Neural cell (in vitro differentiated cells): ENCODE results near the gene ZNHIT6. TPM values are rescaled to one million over a fixed set of nuclear protein-coding genes. Genes with fewer than 3 reads are reported as not detected.

ENCODE experiments used
- H2AFZ ChIP-seq: fragments of 200-600, 300-800 bp; sonication (generic), shearing (Covaris generic); 2 replicates; pipeline ENCODE4 v1.6.0; 2014; ENCODE audit warnings: low read depth, mild to moderate bottlenecking, antibody characterized with exemption, low read length, moderate library complexity
- H3F3A ChIP-seq: fragments of 200-600 bp; shearing (Covaris generic); 2 replicates; pipeline ENCODE4 v1.6.1; 2016; ENCODE audit warnings: mild to moderate bottlenecking, moderate library complexity, mixed read lengths, antibody characterized with exemption, low read length; ENCODE audit not compliant: insufficient read depth, poor library complexity, severe bottlenecking
- H3K27ac ChIP-seq: fragments of 200-600, 300-800 bp; sonication (generic), shearing (Covaris generic); 2 replicates; pipeline ENCODE4 v1.5.1; 2014; ENCODE audit warnings: mild to moderate bottlenecking, low read length, moderate library complexity
- H3K27me3 ChIP-seq: fragments of 300-800, 200-600 bp; sonication (generic), shearing (Covaris generic); 2 replicates; pipeline ENCODE4 v1.6.0; 2014; ENCODE audit warnings: mild to moderate bottlenecking, low read depth, low read length, moderate library complexity; ENCODE audit not compliant: insufficient read depth
- H3K36me3 ChIP-seq: fragments of 300-800, 200-600 bp; sonication (generic), shearing (Covaris generic); 2 replicates; pipeline ENCODE4 v1.5.1; 2014; ENCODE audit warnings: mild to moderate bottlenecking, antibody characterized with exemption, low read length, moderate library complexity; ENCODE audit not compliant: insufficient read depth
- H3K4me2 ChIP-seq: fragments of 300-800, 200-600 bp; sonication (generic), shearing (Covaris generic); 2 replicates; pipeline ENCODE4 v1.6.0; 2014; ENCODE audit warnings: mild to moderate bottlenecking, low read length
- H3K4me3 ChIP-seq: fragments of 300-800, 200-600 bp; sonication (generic), shearing (Covaris generic); 2 replicates; pipeline ENCODE4 v1.5.1; 2014; ENCODE audit warnings: mild to moderate bottlenecking, low read length, moderate library complexity
- H3K79me2 ChIP-seq: fragments of 200-600 bp; shearing (Covaris generic); replicated peaks from 2 replicates; pipeline ENCODE4 v1.6.0; 2014; ENCODE audit warnings: mild to moderate bottlenecking, low read length, moderate library complexity; ENCODE audit not compliant: insufficient read depth
- H3K9ac ChIP-seq: fragments of 300-800, 200-600 bp; sonication (generic), shearing (Covaris generic); 2 replicates; pipeline ENCODE4 v1.6.1; 2016; ENCODE audit warnings: mild to moderate bottlenecking, low read length, mixed read lengths
- H3K9me2 ChIP-seq: fragments of 200-600 bp; shearing (Covaris generic); 2 replicates; pipeline ENCODE4 v1.6.1; 2016; ENCODE audit warnings: mild to moderate bottlenecking, low read length, mixed read lengths; ENCODE audit not compliant: insufficient read depth
- H3K9me3 ChIP-seq: fragments of 200-600, 300-800 bp; sonication (generic), shearing (Covaris generic); 2 replicates; pipeline ENCODE4 v1.6.1; 2016; ENCODE audit warnings: mild to moderate bottlenecking, mixed run types, low read length, moderate library complexity, mixed read lengths
- H4K20me1 ChIP-seq: fragments of 200-600 bp; shearing (Covaris generic); 2 replicates; pipeline ENCODE4 v1.6.1; 2016; ENCODE audit warnings: mild to moderate bottlenecking, mixed run types; ENCODE audit not compliant: insufficient read depth
- EP300 ChIP-seq: fragments of 450-650 bp; conservative IDR thresholded peaks from 2 replicates; pipeline ENCODE4 v1.6.1; 2014; ENCODE audit warnings: antibody characterized with exemption, mild to moderate bottlenecking, moderate library complexity; ENCODE audit not compliant: poor library complexity, severe bottlenecking
- EZH2 ChIP-seq: fragments of 200-600, 300-800 bp; shearing (Covaris generic), sonication (generic); IDR thresholded peaks from 2 replicates; pipeline ENCODE4 v1.6.1; 2014; ENCODE audit warnings: antibody characterized with exemption, low read length, borderline replicate concordance, mild to moderate bottlenecking; ENCODE audit not compliant: insufficient read depth, poor library complexity, severe bottlenecking
- MXI1 ChIP-seq: fragments of 450-650 bp; conservative IDR thresholded peaks from 2 replicates; pipeline ENCODE4 v1.6.1; 2014; ENCODE audit warnings: antibody characterized with exemption, mild to moderate bottlenecking; ENCODE audit not compliant: poor library complexity, severe bottlenecking
- POLR2AphosphoS5 ChIP-seq: IDR thresholded peaks from 2 replicates; pipeline ENCODE4 v1.6.1; 2012
- RAD21 ChIP-seq: fragments of 450-650 bp; conservative IDR thresholded peaks from 2 replicates; pipeline ENCODE4 v1.6.1; 2014; ENCODE audit warnings: antibody characterized with exemption, mild to moderate bottlenecking, moderate library complexity
- SMC3 ChIP-seq: fragments of 450-650 bp; conservative IDR thresholded peaks from 2 replicates; pipeline ENCODE4 v1.6.1; 2014; ENCODE audit warnings: antibody characterized with exemption, mild to moderate bottlenecking, moderate library complexity; ENCODE audit not compliant: poor library complexity
- TAF1 ChIP-seq: IDR thresholded peaks from 2 replicates; pipeline ENCODE4 v1.6.1; 2012; ENCODE audit warnings: low read depth
- polyA plus RNA-seq: library from polyadenylated mRNA; depleted of rRNA; stranded (reverse); fragments of >200 nt; gene quantifications from 2 replicates; pipeline ENCODE4 v1.2.3, GENCODE V29; 2014
- TF ChIP-seq, protein P1 (sequence below): fragments of 450-650 bp; IDR thresholded peaks from 2 replicates; pipeline ENCODE4 v1.5.1; 2014; ENCODE audit warnings: antibody characterized with exemption, mild to moderate bottlenecking, moderate library complexity; ENCODE audit not compliant: poor library complexity, severe bottlenecking
- TF ChIP-seq, protein P2 (sequence below): IDR thresholded peaks from 2 replicates; pipeline ENCODE4 v1.6.1; 2012; ENCODE audit warnings: borderline replicate concordance

Gene ZNHIT6
- polyA plus RNA-seq, 1 donor from 2014 or later, result 16.6 TPM

DNA sequence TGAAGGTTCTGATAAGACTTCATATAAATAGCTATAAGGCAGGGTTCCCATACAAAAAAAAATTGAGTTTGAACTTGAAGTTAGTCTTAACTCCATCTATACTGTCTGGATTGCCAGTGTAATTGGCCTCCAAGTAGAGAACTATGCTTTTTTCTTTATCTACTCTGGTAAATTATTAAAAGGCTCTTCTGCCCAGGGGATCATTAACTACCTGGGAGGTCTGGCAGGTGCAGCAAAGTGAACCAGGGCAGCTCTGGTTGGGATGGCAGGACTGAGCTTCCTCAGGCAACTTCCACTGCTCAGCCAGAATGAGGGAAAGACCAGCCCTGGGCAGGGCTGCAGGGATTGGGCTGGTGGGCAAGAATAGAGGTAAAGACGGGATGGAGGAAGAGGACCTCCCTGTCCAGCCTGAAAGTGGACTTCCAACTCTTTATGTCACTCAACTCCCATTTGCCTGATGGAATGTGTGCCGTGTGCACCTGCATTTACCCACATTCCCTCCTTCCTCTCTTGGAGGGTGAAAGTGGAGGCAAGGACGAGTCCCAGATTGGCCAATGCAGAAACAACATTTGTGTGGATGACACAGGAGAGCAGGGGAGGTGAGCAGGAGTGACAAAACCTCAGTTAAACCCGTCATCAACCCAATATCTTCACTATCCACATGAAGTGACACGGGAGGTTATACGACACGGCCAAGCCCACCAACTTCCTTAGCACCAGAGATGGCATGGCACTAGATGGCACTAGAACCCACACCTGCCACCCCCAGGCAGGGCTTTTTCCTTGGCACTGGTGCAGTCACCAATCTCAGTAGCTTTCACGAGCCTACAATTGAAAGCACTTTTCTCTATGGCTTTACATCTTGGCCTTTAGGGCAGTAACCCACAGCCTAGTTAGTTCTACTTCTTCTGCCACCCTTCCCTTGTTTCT, 102.5 kb downstream of the ZNHIT6 start:
- no peaks in the 10 kb centered on the region for H3K36me3 ChIP-seq
- no peak overlapping the region for H3K4me2 ChIP-seq
- H3K27me3 ChIP-seq, result no peaks in the 10 kb centered on the region
- no peak overlapping the region for H2AFZ ChIP-seq
- no peak for TF ChIP-seq RAD21
- TF ChIP-seq, protein P1, sequence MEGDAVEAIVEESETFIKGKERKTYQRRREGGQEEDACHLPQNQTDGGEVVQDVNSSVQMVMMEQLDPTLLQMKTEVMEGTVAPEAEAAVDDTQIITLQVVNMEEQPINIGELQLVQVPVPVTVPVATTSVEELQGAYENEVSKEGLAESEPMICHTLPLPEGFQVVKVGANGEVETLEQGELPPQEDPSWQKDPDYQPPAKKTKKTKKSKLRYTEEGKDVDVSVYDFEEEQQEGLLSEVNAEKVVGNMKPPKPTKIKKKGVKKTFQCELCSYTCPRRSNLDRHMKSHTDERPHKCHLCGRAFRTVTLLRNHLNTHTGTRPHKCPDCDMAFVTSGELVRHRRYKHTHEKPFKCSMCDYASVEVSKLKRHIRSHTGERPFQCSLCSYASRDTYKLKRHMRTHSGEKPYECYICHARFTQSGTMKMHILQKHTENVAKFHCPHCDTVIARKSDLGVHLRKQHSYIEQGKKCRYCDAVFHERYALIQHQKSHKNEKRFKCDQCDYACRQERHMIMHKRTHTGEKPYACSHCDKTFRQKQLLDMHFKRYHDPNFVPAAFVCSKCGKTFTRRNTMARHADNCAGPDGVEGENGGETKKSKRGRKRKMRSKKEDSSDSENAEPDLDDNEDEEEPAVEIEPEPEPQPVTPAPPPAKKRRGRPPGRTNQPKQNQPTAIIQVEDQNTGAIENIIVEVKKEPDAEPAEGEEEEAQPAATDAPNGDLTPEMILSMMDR, result no peak
- TF ChIP-seq TAF1, result no peak
- no peak for TF ChIP-seq SMC3
- TF ChIP-seq, protein P2, sequence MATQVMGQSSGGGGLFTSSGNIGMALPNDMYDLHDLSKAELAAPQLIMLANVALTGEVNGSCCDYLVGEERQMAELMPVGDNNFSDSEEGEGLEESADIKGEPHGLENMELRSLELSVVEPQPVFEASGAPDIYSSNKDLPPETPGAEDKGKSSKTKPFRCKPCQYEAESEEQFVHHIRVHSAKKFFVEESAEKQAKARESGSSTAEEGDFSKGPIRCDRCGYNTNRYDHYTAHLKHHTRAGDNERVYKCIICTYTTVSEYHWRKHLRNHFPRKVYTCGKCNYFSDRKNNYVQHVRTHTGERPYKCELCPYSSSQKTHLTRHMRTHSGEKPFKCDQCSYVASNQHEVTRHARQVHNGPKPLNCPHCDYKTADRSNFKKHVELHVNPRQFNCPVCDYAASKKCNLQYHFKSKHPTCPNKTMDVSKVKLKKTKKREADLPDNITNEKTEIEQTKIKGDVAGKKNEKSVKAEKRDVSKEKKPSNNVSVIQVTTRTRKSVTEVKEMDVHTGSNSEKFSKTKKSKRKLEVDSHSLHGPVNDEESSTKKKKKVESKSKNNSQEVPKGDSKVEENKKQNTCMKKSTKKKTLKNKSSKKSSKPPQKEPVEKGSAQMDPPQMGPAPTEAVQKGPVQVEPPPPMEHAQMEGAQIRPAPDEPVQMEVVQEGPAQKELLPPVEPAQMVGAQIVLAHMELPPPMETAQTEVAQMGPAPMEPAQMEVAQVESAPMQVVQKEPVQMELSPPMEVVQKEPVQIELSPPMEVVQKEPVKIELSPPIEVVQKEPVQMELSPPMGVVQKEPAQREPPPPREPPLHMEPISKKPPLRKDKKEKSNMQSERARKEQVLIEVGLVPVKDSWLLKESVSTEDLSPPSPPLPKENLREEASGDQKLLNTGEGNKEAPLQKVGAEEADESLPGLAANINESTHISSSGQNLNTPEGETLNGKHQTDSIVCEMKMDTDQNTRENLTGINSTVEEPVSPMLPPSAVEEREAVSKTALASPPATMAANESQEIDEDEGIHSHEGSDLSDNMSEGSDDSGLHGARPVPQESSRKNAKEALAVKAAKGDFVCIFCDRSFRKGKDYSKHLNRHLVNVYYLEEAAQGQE, result no peak
- TF ChIP-seq MXI1, result no peak
- no peak for TF ChIP-seq EZH2
- TF ChIP-seq EP300, result no peak
- TF ChIP-seq POLR2AphosphoS5, result no peak
- no peak overlapping the region for H3K27ac ChIP-seq
- no peaks in the 10 kb centered on the region for H3K9me3 ChIP-seq
- no peak overlapping the region for H3K9ac ChIP-seq
- H4K20me1 ChIP-seq, result no peaks in the 10 kb centered on the region
- H3K4me3 ChIP-seq, result no peak overlapping the region
- no peaks in the 10 kb centered on the region for H3K79me2 ChIP-seq
- no peaks in the 10 kb centered on the region for H3K9me2 ChIP-seq
- no peaks in the 10 kb centered on the region for H3F3A ChIP-seq

DNA sequence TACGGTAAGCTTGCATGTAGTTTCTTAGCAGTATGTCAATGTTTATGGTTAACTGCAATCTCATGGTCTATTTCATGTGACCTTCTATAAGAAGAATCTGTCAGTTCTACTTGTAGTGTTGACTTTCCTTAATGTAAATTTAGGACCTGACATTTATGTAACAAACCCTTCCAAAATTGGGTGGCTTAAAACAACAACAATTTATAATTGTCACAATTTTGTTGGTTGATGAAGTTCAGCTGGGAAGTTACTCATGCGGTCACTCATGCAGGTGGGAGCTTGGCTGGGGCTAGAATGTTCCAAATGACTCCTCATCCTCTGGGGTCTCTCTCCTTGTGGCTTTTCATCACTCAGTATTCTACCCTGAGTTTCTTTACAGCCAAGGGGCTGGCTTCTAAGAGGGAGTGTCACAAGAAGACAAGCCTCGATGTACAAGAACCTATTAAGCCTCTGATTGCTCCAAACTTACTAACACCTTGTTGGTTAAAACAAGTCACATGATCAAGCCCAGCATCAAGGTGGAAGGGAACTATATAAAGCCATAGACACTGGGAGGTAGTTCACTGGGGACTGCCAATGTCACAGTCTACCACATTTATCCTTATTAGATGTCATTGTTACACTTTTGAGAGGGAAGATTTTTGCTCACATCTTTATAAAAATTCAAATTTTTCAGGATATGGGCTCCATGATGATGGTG, 103.8 kb downstream of the ZNHIT6 start:
- Histone ChIP-seq H3K36me3 (no peaks in the 10 kb centered on the region), H3K4me3 (no peak overlapping the region), H3K9me2 (no peaks in the 10 kb centered on the region), H3K4me2 (no peak overlapping the region), H2AFZ (no peak overlapping the region), H3K27ac (no peak overlapping the region), H3K79me2 (no peaks in the 10 kb centered on the region), H3K27me3 (no peaks in the 10 kb centered on the region), H3F3A (no peaks in the 10 kb centered on the region), H3K9ac (no peak overlapping the region), H3K9me3 (no peaks in the 10 kb centered on the region), H4K20me1 (no peaks in the 10 kb centered on the region)
- TF ChIP-seq RAD21, result no peak
- TF ChIP-seq, protein P2, result no peak
- TF ChIP-seq MXI1, result no peak
- no peak for TF ChIP-seq EP300
- TF ChIP-seq TAF1, result no peak
- TF ChIP-seq POLR2AphosphoS5, result no peak
- no peak for TF ChIP-seq EZH2
- TF ChIP-seq, protein P1, result no peak
- TF ChIP-seq SMC3, result no peak
